Measurements from ENCODE around the gene EMX1.
A peak's percentile ranks its signal among the peaks of the same experiment; 100 is the strongest.

The EMX1 gene

DNA sequence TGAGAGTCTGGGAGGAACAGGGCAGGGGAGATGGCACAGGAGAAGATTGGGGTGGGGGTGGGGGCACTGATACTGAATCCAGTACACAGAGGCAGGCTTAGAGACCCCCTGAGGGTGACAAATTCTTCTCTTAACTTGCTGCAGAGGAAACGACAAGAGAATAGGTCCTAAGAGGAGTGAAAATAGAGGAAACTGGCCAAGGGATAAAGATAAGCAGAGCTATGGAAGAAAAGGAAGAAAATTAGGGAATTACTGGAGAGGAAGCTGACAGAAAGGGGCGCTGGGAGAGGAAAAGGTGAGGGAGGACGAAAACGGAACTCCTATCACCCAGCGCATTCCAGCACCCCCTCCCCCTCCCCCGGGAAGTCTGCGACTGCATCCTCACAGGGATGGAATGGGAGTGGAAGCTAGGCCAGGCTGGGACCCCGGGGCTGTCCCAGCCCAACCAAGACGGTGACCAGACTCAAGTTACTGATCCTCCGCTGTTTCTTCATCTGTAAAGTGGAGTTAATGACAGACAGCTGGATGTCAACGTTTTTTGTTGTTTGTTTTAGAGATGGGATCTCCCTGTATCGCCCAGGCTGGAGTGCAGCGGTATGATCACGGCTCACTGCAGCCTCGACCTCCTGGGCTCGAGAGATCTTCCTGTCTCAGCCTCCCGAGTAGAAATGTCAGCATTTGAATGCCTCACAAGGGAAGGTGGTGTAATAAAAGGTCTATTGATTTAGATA lies 2.6 kb upstream of the EMX1 start:
- TF ChIP-seq, protein P1, sequence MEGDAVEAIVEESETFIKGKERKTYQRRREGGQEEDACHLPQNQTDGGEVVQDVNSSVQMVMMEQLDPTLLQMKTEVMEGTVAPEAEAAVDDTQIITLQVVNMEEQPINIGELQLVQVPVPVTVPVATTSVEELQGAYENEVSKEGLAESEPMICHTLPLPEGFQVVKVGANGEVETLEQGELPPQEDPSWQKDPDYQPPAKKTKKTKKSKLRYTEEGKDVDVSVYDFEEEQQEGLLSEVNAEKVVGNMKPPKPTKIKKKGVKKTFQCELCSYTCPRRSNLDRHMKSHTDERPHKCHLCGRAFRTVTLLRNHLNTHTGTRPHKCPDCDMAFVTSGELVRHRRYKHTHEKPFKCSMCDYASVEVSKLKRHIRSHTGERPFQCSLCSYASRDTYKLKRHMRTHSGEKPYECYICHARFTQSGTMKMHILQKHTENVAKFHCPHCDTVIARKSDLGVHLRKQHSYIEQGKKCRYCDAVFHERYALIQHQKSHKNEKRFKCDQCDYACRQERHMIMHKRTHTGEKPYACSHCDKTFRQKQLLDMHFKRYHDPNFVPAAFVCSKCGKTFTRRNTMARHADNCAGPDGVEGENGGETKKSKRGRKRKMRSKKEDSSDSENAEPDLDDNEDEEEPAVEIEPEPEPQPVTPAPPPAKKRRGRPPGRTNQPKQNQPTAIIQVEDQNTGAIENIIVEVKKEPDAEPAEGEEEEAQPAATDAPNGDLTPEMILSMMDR (IDR thresholded peaks at IDR 0.05; ENCODE audit: insufficient read depth, low read depth, low read length, missing control alignments), result no peak
- no peak overlapping the region for H3K4me3 ChIP-seq (ENCODE audit: low read length)
- no peak for DNase-seq (ENCODE audit: low read depth)

DNA sequence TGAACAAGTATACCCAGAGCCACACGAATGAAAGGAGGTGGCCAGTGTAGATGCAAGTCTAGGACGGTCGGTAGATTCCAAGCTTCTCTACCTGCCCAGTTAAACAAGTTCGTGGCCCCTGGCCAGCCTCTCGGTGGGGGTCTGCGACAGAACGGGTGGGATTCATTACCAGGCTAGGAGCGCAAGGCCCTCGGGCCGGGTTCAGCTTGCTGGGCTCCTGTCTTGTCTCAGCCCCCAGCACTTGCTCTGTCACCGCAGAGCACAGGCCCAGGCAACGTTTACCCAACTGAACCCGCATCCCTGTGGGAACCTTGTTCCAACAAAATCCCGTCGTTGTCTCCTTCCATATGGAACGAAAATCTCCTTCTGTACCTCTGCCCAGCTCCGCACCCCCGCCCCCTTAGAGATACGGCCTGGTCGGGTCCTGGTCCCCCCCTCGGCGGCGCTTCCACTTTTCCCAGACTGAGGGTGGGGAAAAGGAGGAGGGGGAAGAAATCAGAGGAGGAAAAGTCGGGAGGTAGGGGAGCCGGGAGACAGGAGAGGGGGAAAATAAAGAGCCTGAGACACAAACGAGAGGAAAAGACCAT lies 1.9 kb upstream of the EMX1 start:
- no peak for DNase-seq (ENCODE audit: low read depth)
- H3K4me3 ChIP-seq (ENCODE audit: low read length), result no peak overlapping the region
- TF ChIP-seq, protein P1 (IDR thresholded peaks at IDR 0.05; ENCODE audit: insufficient read depth, low read depth, low read length, missing control alignments), result no peak

DNA sequence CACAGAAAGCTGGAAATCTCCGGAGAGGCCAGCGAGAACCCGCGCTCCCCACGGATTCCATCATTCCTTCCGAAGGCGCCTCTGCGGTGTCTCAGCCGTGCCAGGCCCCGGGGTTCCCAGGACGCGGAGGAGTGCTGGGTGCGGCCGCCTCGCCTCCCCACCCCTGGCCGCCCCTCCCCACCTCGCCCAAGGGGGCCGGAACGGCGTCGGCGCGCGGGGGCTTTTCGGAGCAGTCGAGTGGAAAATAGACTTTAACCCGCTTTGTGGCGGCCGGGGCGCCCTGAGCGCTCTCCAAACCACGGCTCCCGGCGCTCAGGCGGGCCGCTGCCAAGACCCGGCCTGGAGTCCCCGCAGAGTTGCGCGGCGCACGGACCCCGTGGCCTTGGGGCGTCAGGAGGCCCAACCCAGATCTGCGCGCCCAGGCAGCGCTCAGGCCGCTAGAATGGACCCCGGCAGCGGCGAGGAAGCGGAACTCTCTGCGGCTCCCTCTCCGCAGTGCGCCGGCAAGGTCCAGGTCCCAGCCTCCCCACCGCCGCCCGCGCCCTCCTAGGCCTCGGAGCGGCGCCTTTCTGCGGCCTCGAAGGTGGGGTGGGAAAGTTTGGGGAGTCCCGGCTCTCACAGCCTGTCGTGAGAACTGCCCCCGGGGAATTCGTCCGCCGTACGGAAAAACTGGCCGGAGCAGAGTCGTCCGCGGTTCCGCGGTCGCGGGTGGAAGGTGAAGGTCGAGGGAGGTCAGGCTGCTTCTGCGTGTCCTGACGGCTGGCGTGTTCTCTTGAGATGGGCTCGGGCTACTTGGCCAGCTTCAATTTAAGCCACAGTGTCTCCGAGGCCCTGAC lies 1.2 kb upstream of the EMX1 start:
- no peak overlapping the region for H3K4me3 ChIP-seq (ENCODE audit: low read length)
- TF ChIP-seq, protein P1 (IDR thresholded peaks at IDR 0.05; ENCODE audit: insufficient read depth, low read depth, low read length, missing control alignments), result no peak
- peak; percentile 78 for DNase-seq (ENCODE audit: low read depth)

DNA sequence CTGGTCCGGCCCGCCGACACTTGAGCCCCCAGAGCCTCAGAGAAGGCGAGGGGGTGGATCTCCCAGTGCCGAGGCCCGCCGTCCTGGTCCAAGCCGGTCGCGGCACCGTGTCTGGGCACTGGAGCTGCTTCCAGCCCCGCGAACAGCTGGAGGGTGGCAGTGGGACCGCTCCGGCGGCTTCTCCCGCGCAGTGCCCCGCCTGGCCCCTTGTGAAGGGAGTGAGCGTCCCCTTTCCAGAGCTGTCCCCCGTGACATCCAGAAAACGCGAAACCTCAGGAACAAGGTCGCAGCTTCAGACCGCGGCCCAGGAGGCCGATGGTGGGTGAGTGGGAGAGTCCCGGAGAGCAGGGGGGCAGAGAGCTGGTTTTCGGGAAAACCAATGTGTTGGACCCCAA lies 579 bp upstream of the EMX1 start:
- peak overlapping the region; percentile 34 for H3K4me3 ChIP-seq (ENCODE audit: low read length)

DNA sequence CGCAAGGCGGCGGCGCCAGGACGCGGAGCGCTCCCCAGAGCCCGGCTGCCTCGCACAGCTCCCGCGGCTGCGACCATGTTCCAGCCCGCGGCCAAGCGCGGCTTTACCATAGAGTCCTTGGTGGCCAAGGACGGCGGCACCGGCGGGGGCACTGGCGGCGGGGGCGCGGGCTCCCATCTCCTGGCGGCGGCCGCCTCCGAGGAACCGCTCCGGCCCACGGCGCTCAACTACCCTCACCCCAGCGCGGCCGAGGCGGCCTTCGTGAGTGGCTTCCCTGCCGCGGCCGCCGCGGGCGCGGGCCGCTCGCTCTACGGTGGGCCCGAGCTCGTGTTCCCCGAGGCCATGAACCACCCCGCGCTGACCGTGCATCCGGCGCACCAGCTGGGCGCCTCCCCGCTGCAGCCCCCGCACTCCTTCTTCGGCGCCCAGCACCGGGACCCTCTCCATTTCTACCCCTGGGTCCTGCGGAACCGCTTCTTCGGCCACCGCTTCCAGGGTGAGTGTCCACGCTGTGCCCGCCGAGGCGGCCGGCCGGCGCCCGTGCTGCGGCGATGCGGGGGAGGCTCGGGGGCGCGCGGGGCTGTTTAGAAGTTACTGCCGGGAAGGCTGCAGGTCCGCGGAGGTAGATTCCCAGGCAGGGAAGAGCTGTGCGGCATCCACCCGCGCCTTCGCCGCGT lies 696 bp downstream of the EMX1 start:
- TF ChIP-seq, protein P1 (IDR thresholded peaks at IDR 0.05; ENCODE audit: insufficient read depth, low read depth, low read length, missing control alignments), result no peak
- DNase-seq (ENCODE audit: low read depth), result no peak
- H3K4me3 ChIP-seq (ENCODE audit: low read length), result no peak overlapping the region

More for the DNA sequence above, 579 bp upstream of the EMX1 start:
- DNase-seq (ENCODE audit: low read depth), result no peak
- TF ChIP-seq, protein P1 (IDR thresholded peaks at IDR 0.05; ENCODE audit: insufficient read depth, low read depth, low read length, missing control alignments), result no peak

DNA sequence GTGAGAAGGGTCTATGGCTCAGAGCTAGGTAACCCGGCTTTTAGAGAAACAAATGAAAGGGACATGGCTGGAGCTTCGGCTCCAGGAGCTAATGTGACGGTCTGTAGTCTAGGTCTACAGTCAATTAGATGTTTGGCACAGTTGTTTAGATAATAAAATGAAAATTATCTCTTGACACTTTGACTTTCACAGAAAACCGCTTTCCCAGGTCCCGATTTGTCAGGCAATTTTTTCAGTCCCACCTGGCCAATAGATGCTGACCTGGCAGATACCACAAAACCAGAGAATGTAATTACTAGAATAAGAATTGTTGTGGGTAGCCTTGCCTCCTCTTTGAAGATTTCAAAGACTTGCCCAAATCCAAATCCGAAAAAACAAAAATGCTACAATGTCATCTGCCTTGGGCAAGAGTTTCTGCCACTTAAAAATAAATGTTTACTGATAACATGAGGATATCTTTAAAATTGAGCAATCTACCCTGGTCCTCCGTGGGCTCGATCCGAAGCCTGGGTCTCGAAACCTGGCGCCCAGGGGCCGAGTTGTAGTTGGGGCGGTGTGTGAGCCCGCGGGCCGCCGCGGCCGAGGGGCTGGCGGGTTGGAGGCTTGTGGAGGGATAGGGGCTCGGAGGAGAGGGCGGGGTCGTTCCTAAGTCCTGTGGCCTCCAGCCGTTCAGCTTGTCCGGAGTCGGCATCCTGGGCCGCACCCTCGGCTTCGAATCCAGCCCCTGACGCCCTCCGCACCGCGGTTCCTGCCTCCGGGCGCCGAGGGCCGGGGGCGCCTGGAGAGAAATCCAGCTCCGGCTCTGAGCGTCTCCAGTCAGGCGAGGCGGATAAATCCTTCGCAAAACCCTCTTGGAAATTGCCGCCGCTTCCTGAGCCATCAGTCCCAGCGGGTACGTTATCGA lies 2.3 kb downstream of the EMX1 start:
- TF ChIP-seq, protein P1 (IDR thresholded peaks at IDR 0.05; ENCODE audit: insufficient read depth, low read depth, low read length, missing control alignments), result no peak
- no peak for DNase-seq (ENCODE audit: low read depth)
- H3K4me3 ChIP-seq (ENCODE audit: low read length), result no peak overlapping the region

Data from epithelial cell of esophagus (primary cell).